GM06990 (cell line): ENCODE measurements around the gene RHOB.
"Not testable (repeated sequence)": the region's sequence is repeated elsewhere in the genome, so short reads cannot be mapped to it uniquely, and the experiment has no call there.

Experiments used
- DNase-seq: peaks from one replicate; pipeline ENCODE4 v3.0.0-alpha.2; 2011; ENCODE audit not compliant: insufficient read length; ENCODE audit errors: extremely low read depth
- H3K27me3 ChIP-seq: replicated peaks from 2 replicates; pipeline ENCODE4 v1.6.0; 2011; ENCODE audit warnings: low read length; ENCODE audit not compliant: control insufficient read depth, insufficient read depth
- H3K36me3 ChIP-seq: 2 replicates; pipeline ENCODE4 v1.5.1; 2011; ENCODE audit warnings: low read length; ENCODE audit not compliant: control insufficient read depth, insufficient read depth
- H3K4me3 ChIP-seq: replicated peaks from 2 replicates; pipeline ENCODE4 v1.5.1; 2011; ENCODE audit warnings: low read depth, mild to moderate bottlenecking, control low read depth, low read length
- CTCF ChIP-seq: IDR thresholded peaks from 2 replicates; pipeline ENCODE4 v1.5.1; 2011; ENCODE audit warnings: low read length, control low read depth, mild to moderate bottlenecking, inconsistent platforms; ENCODE audit not compliant: insufficient read depth, poor library complexity, severe bottlenecking

Gene RHOB

GRCh38 chr2:20490300-20491181 is 43.7 kb downstream of the RHOB start:
- no peak for DNase-seq
- no peaks in the 10 kb centered on the region for H3K27me3 ChIP-seq
- TF ChIP-seq CTCF: no peak
- H3K4me3 ChIP-seq: no peak overlapping the region
- no peaks in the 10 kb centered on the region for H3K36me3 ChIP-seq

GRCh38 chr2:20491739-20492531 is 45.1 kb downstream of the RHOB start:
- no peaks in the 10 kb centered on the region for H3K36me3 ChIP-seq
- TF ChIP-seq CTCF: no peak
- no peaks in the 10 kb centered on the region for H3K27me3 ChIP-seq
- DNase-seq: no peak
- H3K4me3 ChIP-seq: no peak overlapping the region

- H3K27me3 ChIP-seq, H3K4me3 ChIP-seq, DNase-seq, H3K36me3 ChIP-seq: not testable (repeated sequence)
Measured at GRCh38 chr2:20493095-20493494, 46.2 kb downstream of the RHOB start.

GRCh38 chr2:20494241-20494640 is 47.4 kb downstream of the RHOB start:
- H3K4me3 ChIP-seq: no peak overlapping the region
- no peak for TF ChIP-seq CTCF
- no peaks in the 10 kb centered on the region; the same call in 1 of the 2 replicates for H3K27me3 ChIP-seq
- H3K36me3 ChIP-seq: no peaks in the 10 kb centered on the region
- no peak for DNase-seq

GRCh38 chr2:20496076-20496872 is 49.4 kb downstream of the RHOB start:
- no peak for DNase-seq
- H3K27me3 ChIP-seq: no peaks in the 10 kb centered on the region; the same call in 1 of the 2 replicates

More at GRCh38 chr2:20496076-20496872, 49.4 kb downstream of the RHOB start:
- no peak for TF ChIP-seq CTCF
- Histone ChIP-seq H3K4me3 (no peak overlapping the region), H3K36me3 (no peaks in the 10 kb centered on the region)
